Panc1 (cell line): ENCODE data around the gene RCN1.

Experiments used
- CTCF ChIP-seq: fragments of 450-650 bp; IDR thresholded peaks from 2 replicates; pipeline ENCODE4 v1.5.1; 2017; ENCODE audit warnings: mild to moderate bottlenecking
- POLR2AphosphoS5 ChIP-seq: IDR thresholded peaks from 2 replicates; pipeline ENCODE4 v1.6.1; 2012; ENCODE audit warnings: mild to moderate bottlenecking, low read depth, low read length, moderate library complexity
- REST ChIP-seq, 2 experiments: IDR thresholded peaks; 2 replicates each; pipeline ENCODE4 v1.6.1; 2011 to 2012; ENCODE audit warnings: low read depth in 2 of 2, control low read depth in 1 of 2, low read length in 1 of 2, mild to moderate bottlenecking in 1 of 2, moderate library complexity in 1 of 2; ENCODE audit not compliant: insufficient read depth in 1 of 2

GRCh38 chr11:32090545-32091370, at the start of gene RCN1:
- TF ChIP-seq CTCF (no peak), REST (IDR thresholded peaks at IDR 0.05; ENCODE audit: insufficient read depth in 1 of 2, low read depth in 2 of 2, low read length in 1 of 2) (no peak), POLR2AphosphoS5 (no peak)
